Lower leg skin (tissue), 3 donors: ENCODE data around the gene VEZT.

Experiments used
- CTCF ChIP-seq, 3 donors: fragments of 450-650 bp; IDR thresholded peaks; one replicate each; pipeline ENCODE4 v1.5.1; 2016; ENCODE audit warnings: antibody characterized with exemption in 3 of 3, mild to moderate bottlenecking in 3 of 3, moderate library complexity in 2 of 3
- POLR2A ChIP-seq, 2 donors: fragments of 450-650 bp; IDR thresholded peaks; one replicate each; pipeline ENCODE4 v1.6.1; 2016 to 2017; ENCODE audit warnings: antibody characterized with exemption in 2 of 2, mild to moderate bottlenecking in 1 of 2, moderate library complexity in 1 of 2

DNA sequence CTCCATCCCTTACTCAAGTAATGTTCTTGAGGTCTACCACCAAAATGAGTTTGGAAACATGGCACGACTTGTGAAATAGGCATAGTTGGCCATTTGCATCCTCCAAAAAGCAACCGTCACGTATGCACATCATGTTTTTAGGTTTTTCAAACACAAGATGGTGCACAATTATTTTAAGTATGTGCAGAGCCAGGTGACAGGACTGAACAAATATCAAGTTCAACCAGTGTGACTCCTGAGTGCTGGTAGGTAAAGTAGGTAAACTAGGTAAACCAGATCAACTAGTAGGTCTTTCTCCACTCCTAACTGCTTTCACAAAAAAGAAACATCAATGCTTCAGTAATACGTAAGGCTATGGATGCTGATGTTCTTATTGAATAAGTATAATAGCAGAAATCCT lies 39.5 kb upstream of the VEZT start:
- TF ChIP-seq CTCF (IDR thresholded peaks at IDR 0.05) (no peak), POLR2A (IDR thresholded peaks at IDR 0.05) (no peak)
